Liver (tissue), 9 donors: ENCODE measurements around the gene GPD2. TPM values are rescaled to one million over a fixed set of nuclear protein-coding genes. Genes with fewer than 3 reads are reported as not detected.

Source experiments
- DNase-seq: peaks from one replicate; pipeline ENCODE4 v3.0.0-alpha.2; 2017; ENCODE audit warnings: low spot score
- H3K27ac ChIP-seq, 2 donors: one replicate each; pipeline ENCODE4 v1.7.0; 2013; ENCODE audit warnings: inconsistent platforms in 2 of 2, low read length in 2 of 2, control low read depth in 1 of 2, low read depth in 1 of 2, mild to moderate bottlenecking in 1 of 2
- H3K27me3 ChIP-seq, 4 donors: one replicate each; pipeline versions ENCODE4 v1.6.1 to v1.7.0; 2013; ENCODE audit warnings: low read length in 3 of 4, inconsistent platforms in 1 of 4, mild to moderate bottlenecking in 1 of 4, moderate library complexity in 1 of 4; ENCODE audit not compliant: control insufficient read depth in 4 of 4, insufficient read depth in 4 of 4
- H3K36me3 ChIP-seq, 4 donors: one replicate each; pipeline versions ENCODE4 v1.6.1 to v1.7.0; 2013; ENCODE audit warnings: low read length in 3 of 4, mild to moderate bottlenecking in 3 of 4, low read depth in 1 of 4, moderate library complexity in 1 of 4; ENCODE audit not compliant: control insufficient read depth in 4 of 4, insufficient read depth in 3 of 4
- H3K4me1 ChIP-seq, 4 donors: one replicate each; pipeline versions ENCODE4 v1.6.1 to v1.7.0; 2013; ENCODE audit warnings: low read length in 3 of 4, mild to moderate bottlenecking in 3 of 4, moderate library complexity in 1 of 4; ENCODE audit not compliant: control insufficient read depth in 4 of 4, insufficient read depth in 4 of 4
- H3K4me3 ChIP-seq, 3 donors: one replicate each; pipeline versions ENCODE4 v1.6.1 to v1.7.0; 2013; ENCODE audit warnings: low read length in 3 of 3, control low read depth in 1 of 3, low read depth in 1 of 3, mild to moderate bottlenecking in 1 of 3
- H3K9ac ChIP-seq, 2 donors: one replicate each; pipeline ENCODE4 v1.7.0; 2013; ENCODE audit warnings: low read length in 2 of 2, mild to moderate bottlenecking in 2 of 2, moderate library complexity in 2 of 2, control low read depth in 1 of 2, low read depth in 1 of 2
- H3K9me3 ChIP-seq, 4 donors: one replicate each; pipeline versions ENCODE4 v1.6.1 to v1.7.0; 2013; ENCODE audit warnings: low read length in 3 of 4; ENCODE audit not compliant: control insufficient read depth in 4 of 4
- ATF3 ChIP-seq: IDR thresholded peaks from 2 replicates; pipeline ENCODE4 v1.6.1; 2016; ENCODE audit warnings: antibody characterized with exemption
- EGR1 ChIP-seq, 2 donors: IDR thresholded peaks; 2 replicates each; pipeline ENCODE4 v1.6.1; 2016 to 2018; ENCODE audit warnings: antibody characterized with exemption in 2 of 2, low read depth in 2 of 2
- FOXA2 ChIP-seq: IDR thresholded peaks from 2 replicates; pipeline ENCODE4 v1.6.1; 2016; ENCODE audit warnings: antibody characterized with exemption
- GABPA ChIP-seq, 2 donors: IDR thresholded peaks in 1 of 2; conservative IDR thresholded peaks in 1 of 2; 2 replicates each; pipeline ENCODE4 v1.6.1; 2016; ENCODE audit warnings: antibody characterized with exemption in 2 of 2, mild to moderate bottlenecking in 1 of 2, moderate library complexity in 1 of 2
- HNF4A ChIP-seq, 2 donors: conservative IDR thresholded peaks; 2 replicates each; pipeline ENCODE4 v1.6.1; 2016; ENCODE audit warnings: antibody characterized with exemption in 2 of 2, mild to moderate bottlenecking in 2 of 2
- HNF4G ChIP-seq: IDR thresholded peaks from 2 replicates; pipeline ENCODE4 v1.6.1; 2016; ENCODE audit warnings: antibody characterized with exemption
- JUND ChIP-seq, 2 donors: IDR thresholded peaks; 2 replicates each; pipeline ENCODE4 v1.6.1; 2016; ENCODE audit warnings: antibody characterized with exemption in 2 of 2
- MAX ChIP-seq: IDR thresholded peaks from 2 replicates; pipeline ENCODE4 v1.6.1; 2016; ENCODE audit warnings: antibody characterized with exemption
- NR2F2 ChIP-seq: IDR thresholded peaks from 2 replicates; pipeline ENCODE4 v1.6.1; 2016; ENCODE audit warnings: antibody characterized with exemption
- RXRA ChIP-seq, 2 donors: IDR thresholded peaks; 2 replicates each; pipeline ENCODE4 v1.6.1; 2017 to 2018; ENCODE audit warnings: antibody characterized with exemption in 2 of 2, mild to moderate bottlenecking in 1 of 2
- SP1 ChIP-seq: IDR thresholded peaks from 2 replicates; pipeline ENCODE4 v1.6.1; 2018; ENCODE audit warnings: antibody characterized with exemption, mild to moderate bottlenecking
- TAF1 ChIP-seq: conservative IDR thresholded peaks from 2 replicates; pipeline ENCODE4 v1.6.1; 2016; ENCODE audit warnings: antibody characterized with exemption, mild to moderate bottlenecking
- YY1 ChIP-seq: IDR thresholded peaks from 2 replicates; pipeline ENCODE4 v1.6.1; 2016; ENCODE audit warnings: antibody characterized with exemption, mild to moderate bottlenecking
- WGBS: extraction: QIAGEN DNeasy Blood & Tissue Kit; methylation state at CpG from one replicate; pipeline ENCODE4 v1.1.7; 2013; 5-methylcytosine and 5-hydroxymethylcytosine counted together
- polyA plus RNA-seq, 2 donors: library from polyadenylated mRNA; stranded (reverse) in 1 of 2; unstranded in 1 of 2; fragments of 200-250 nt in 1 of 2; fragments of >200 nt in 1 of 2; fragmentation: Nextera tagmentation in 1 of 2; extraction: Ambion mirVana in 1 of 2; gene quantifications; one replicate each; pipeline versions ENCODE4 v1.2.1 to v1.2.3, GENCODE V29; 2013 to 2015
- total RNA-seq, 2 donors: library from RNA; depleted of rRNA; stranded (reverse); fragments of >200 nt; gene quantifications; one replicate each; pipeline ENCODE4 v1.2.3, GENCODE V29; 2014
- TF ChIP-seq, protein P1 (sequence below): fragments of 150-350 bp; IDR thresholded peaks from 2 replicates; pipeline ENCODE4 v1.5.1; 2017; ENCODE audit warnings: improper control_type of control experiment, low read depth, low read length; ENCODE audit not compliant: missing input control
- TF ChIP-seq, protein P2 (sequence below): IDR thresholded peaks from 2 replicates; pipeline ENCODE4 v1.6.1; 2016; ENCODE audit warnings: antibody characterized with exemption, mild to moderate bottlenecking
- donor health status: healthy.
- donor health status: healthy.
- donor health status: healthy.
- donor health status: healthy.
- donor health status: healthy.

The GPD2 gene
- total and polyA plus RNA-seq, 4 donors = 1.4 to 14.3 (median 6.1) TPM

GRCh38 chr2:156434461-156435291 is 1.5 kb upstream of the GPD2 start:
- H3K4me3 ChIP-seq = peak overlapping the region; percentile 64 to 88 (median 84)
- H3K9me3 ChIP-seq = no peaks in the 10 kb centered on the region
- TF ChIP-seq HNF4G (no peak), ATF3 (no peak), NR2F2 (no peak), MAX (no peak), TAF1 (no peak), HNF4A (conservative IDR thresholded peaks at IDR 0.05) (no peak), JUND (IDR thresholded peaks at IDR 0.05) (no peak), FOXA2 (no peak), EGR1 (IDR thresholded peaks at IDR 0.05; ENCODE audit: low read depth in 2 of 2) (no peak), RXRA (IDR thresholded peaks at IDR 0.05) (no peak), YY1 (no peak), SP1 (no peak), GABPA (IDR thresholded peaks at IDR 0.05 in 1 of 2, conservative IDR thresholded peaks at IDR 0.05 in 1 of 2) (no peak)
- TF ChIP-seq, protein P1, sequence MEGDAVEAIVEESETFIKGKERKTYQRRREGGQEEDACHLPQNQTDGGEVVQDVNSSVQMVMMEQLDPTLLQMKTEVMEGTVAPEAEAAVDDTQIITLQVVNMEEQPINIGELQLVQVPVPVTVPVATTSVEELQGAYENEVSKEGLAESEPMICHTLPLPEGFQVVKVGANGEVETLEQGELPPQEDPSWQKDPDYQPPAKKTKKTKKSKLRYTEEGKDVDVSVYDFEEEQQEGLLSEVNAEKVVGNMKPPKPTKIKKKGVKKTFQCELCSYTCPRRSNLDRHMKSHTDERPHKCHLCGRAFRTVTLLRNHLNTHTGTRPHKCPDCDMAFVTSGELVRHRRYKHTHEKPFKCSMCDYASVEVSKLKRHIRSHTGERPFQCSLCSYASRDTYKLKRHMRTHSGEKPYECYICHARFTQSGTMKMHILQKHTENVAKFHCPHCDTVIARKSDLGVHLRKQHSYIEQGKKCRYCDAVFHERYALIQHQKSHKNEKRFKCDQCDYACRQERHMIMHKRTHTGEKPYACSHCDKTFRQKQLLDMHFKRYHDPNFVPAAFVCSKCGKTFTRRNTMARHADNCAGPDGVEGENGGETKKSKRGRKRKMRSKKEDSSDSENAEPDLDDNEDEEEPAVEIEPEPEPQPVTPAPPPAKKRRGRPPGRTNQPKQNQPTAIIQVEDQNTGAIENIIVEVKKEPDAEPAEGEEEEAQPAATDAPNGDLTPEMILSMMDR = no peak
- TF ChIP-seq, protein P2, sequence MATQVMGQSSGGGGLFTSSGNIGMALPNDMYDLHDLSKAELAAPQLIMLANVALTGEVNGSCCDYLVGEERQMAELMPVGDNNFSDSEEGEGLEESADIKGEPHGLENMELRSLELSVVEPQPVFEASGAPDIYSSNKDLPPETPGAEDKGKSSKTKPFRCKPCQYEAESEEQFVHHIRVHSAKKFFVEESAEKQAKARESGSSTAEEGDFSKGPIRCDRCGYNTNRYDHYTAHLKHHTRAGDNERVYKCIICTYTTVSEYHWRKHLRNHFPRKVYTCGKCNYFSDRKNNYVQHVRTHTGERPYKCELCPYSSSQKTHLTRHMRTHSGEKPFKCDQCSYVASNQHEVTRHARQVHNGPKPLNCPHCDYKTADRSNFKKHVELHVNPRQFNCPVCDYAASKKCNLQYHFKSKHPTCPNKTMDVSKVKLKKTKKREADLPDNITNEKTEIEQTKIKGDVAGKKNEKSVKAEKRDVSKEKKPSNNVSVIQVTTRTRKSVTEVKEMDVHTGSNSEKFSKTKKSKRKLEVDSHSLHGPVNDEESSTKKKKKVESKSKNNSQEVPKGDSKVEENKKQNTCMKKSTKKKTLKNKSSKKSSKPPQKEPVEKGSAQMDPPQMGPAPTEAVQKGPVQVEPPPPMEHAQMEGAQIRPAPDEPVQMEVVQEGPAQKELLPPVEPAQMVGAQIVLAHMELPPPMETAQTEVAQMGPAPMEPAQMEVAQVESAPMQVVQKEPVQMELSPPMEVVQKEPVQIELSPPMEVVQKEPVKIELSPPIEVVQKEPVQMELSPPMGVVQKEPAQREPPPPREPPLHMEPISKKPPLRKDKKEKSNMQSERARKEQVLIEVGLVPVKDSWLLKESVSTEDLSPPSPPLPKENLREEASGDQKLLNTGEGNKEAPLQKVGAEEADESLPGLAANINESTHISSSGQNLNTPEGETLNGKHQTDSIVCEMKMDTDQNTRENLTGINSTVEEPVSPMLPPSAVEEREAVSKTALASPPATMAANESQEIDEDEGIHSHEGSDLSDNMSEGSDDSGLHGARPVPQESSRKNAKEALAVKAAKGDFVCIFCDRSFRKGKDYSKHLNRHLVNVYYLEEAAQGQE = no peak
- H3K4me1 ChIP-seq = peaks cover 0 to 9% (median 8%) of the 10 kb centered on the region in 4 donors
- DNase-seq = no peak
- H3K27ac ChIP-seq = peak overlapping the region; percentile 93 to 98
- no peaks in the 10 kb centered on the region for H3K36me3 ChIP-seq
- 70% methylated on average over 8 of the region's 8 CpGs for WGBS
- H3K27me3 ChIP-seq = no peaks in the 10 kb centered on the region
- peak overlapping the region; percentile 52 to 59 for H3K9ac ChIP-seq

GRCh38 chr2:156435396-156435717 is 822 bp upstream of the GPD2 start:
- peak overlapping the region; percentile 93 to 98 for H3K27ac ChIP-seq
- no peaks in the 10 kb centered on the region for H3K9me3 ChIP-seq
- WGBS = 8% methylated on average over 18 of the region's 18 CpGs
- no peaks in the 10 kb centered on the region for H3K27me3 ChIP-seq
- H3K4me1 ChIP-seq = peaks cover 0 to 9% (median 8%) of the 10 kb centered on the region in 4 donors
- H3K4me3 ChIP-seq = peak overlapping the region; percentile 64 to 88 (median 84)
- no peaks in the 10 kb centered on the region for H3K36me3 ChIP-seq
- DNase-seq = no peak
- TF ChIP-seq NR2F2 = peak; percentile 21
- no peak for TF ChIP-seq TAF1
- H3K9ac ChIP-seq = peak overlapping the region; percentile 52 to 59
